Measurements from ENCODE around the gene MKLN1.

- TF ChIP-seq RFX5 (IDR thresholded peaks at IDR 0.05; ENCODE audit: low read length) (no peak), CTCF (IDR thresholded peaks at IDR 0.05) (no peak), NFIC (IDR thresholded peaks at IDR 0.05; ENCODE audit: borderline replicate concordance) (no peak), FOXM1 (IDR thresholded peaks at IDR 0.05; ENCODE audit: low read depth) (no peak), EP300 (IDR thresholded peaks at IDR 0.05; ENCODE audit: borderline replicate concordance in 1 of 2, low read depth in 1 of 2, low read length in 1 of 2) (no peak), SMC3 (IDR thresholded peaks at IDR 0.05; ENCODE audit: low read depth, low read length) (no peak), TAF1 (IDR thresholded peaks at IDR 0.05; ENCODE audit: borderline replicate concordance, low read depth, low read length) (no peak), EZH2phosphoT487 (IDR thresholded peaks at IDR 0.05; ENCODE audit: borderline replicate concordance, low read depth) (no peak), YY1 (IDR thresholded peaks at IDR 0.05; ENCODE audit: low read depth) (no peak), NRF1 (IDR thresholded peaks at IDR 0.05; ENCODE audit: low read depth, low read length) (no peak), TCF12 (IDR thresholded peaks at IDR 0.05) (no peak)
Observed at GRCh38 chr7:131544021-131544420, 216.3 kb downstream of the MKLN1 start.

Data from SK-N-SH (cell line).